ENCODE data around the gene HEPN1. TPM values are rescaled to one million over a fixed set of nuclear protein-coding genes. Genes with fewer than 3 reads are reported as not detected.

The HEPN1 gene
- total and polyA plus RNA-seq, 2 of the 8 experiments (the other 6 are each of a cell fraction or from before 2014, with no cell fraction given): not detected

GRCh38 chr11:124886978-124887666 lies 31.9 kb upstream of the HEPN1 start (continued):
- TF ChIP-seq FOSL1 (IDR thresholded peaks at IDR 0.05; ENCODE audit: insufficient read depth, low read depth, low read length) (no peak), POU5F1 (IDR thresholded peaks at IDR 0.05; ENCODE audit: low read depth, low read length) (no peak), POLR2AphosphoS5 (IDR thresholded peaks at IDR 0.05; ENCODE audit: low read depth, low read length) (no peak), SP4 (IDR thresholded peaks at IDR 0.05; ENCODE audit: low read length) (no peak)
